ENCODE measurements around the gene KCTD10. TPM values are rescaled to one million over a fixed set of nuclear protein-coding genes. Genes with fewer than 3 reads are reported as not detected.

KCTD10 gene
- total and polyA plus RNA-seq, 2 of the 13 experiments (the other 11 are each of a cell fraction or from before 2014, with no cell fraction given), result 6.9 to 25.4 TPM

DNA sequence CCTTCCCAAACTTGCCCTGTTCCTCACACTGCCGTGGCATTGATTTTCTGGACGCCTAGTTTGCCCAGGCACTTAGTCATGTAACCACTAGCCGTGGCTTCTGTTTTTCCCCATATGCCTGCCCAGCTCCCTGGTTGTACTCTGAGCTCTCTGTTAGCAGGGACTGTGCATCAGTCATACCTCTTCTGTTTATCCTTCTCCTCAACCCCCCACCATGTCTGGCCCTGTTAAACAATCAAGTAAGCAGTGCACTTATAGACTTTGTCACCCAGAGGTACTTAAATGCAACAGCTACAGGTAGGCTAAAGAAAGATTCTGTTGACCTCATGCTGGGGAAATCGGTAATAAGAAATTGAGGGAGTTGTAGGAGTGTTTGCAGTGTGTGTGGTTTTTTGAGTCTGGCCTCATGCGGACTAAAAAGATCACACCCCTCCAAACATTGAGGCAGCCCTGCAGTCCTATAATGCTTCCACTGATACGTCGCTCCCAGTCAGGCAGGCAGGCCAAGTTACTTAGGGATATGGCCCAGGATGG is 17.3 kb upstream of the KCTD10 start (continued):
- TF ChIP-seq, protein P1, sequence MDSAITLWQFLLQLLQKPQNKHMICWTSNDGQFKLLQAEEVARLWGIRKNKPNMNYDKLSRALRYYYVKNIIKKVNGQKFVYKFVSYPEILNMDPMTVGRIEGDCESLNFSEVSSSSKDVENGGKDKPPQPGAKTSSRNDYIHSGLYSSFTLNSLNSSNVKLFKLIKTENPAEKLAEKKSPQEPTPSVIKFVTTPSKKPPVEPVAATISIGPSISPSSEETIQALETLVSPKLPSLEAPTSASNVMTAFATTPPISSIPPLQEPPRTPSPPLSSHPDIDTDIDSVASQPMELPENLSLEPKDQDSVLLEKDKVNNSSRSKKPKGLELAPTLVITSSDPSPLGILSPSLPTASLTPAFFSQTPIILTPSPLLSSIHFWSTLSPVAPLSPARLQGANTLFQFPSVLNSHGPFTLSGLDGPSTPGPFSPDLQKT (CRISPR knock-in tag; IDR thresholded peaks at IDR 0.05; ENCODE audit: borderline replicate concordance), result no peak
- TF ChIP-seq ZMYM4 (CRISPR knock-in tag; IDR thresholded peaks at IDR 0.05) (peak; percentile 45; the same call in 1 of the 2 replicates), ZBTB42 (CRISPR knock-in tag; IDR thresholded peaks at IDR 0.05) (no peak), ZBTB8A (CRISPR knock-in tag; IDR thresholded peaks at IDR 0.05; ENCODE audit: borderline replicate concordance, low read depth) (no peak), TFDP2 (CRISPR knock-in tag; IDR thresholded peaks at IDR 0.05) (no peak), HMG20B (CRISPR knock-in tag; conservative IDR thresholded peaks at IDR 0.05) (0 out of 2 replicates have a peak, but pooled peaks have one; percentile 31), SOX5 (CRISPR knock-in tag; IDR thresholded peaks at IDR 0.05; ENCODE audit: borderline replicate concordance) (peak; percentile 76), ZNF34 (CRISPR knock-in tag; IDR thresholded peaks at IDR 0.05; ENCODE audit: borderline replicate concordance) (no peak), ZNF740 (CRISPR knock-in tag; IDR thresholded peaks at IDR 0.05) (peak; percentile 61; the same call in 1 of the 2 replicates), ATF1 (CRISPR knock-in tag; IDR thresholded peaks at IDR 0.05) (no peak), ZNF317 (CRISPR knock-in tag; IDR thresholded peaks at IDR 0.05) (peak; percentile 71), SMC3 (IDR thresholded peaks at IDR 0.05; ENCODE audit: low read length) (0 out of 2 replicates have a peak, but pooled peaks have one; percentile 11), SMAD3 (CRISPR knock-in tag; IDR thresholded peaks at IDR 0.05) (no peak), SMARCE1 (IDR thresholded peaks at IDR 0.05; ENCODE audit: borderline replicate concordance) (no peak), ZNF235 (CRISPR knock-in tag; IDR thresholded peaks at IDR 0.05; ENCODE audit: borderline replicate concordance) (no peak), GATA4 (IDR thresholded peaks at IDR 0.05; ENCODE audit: borderline replicate concordance, low read depth) (no peak), ZNF441 (CRISPR knock-in tag; IDR thresholded peaks at IDR 0.05; ENCODE audit: borderline replicate concordance) (0 out of 2 replicates have a peak, but pooled peaks have one; percentile 49), IRF2 (CRISPR knock-in tag; IDR thresholded peaks at IDR 0.05) (peak; percentile 49; the same call in 1 of the 2 replicates), MAF1 (CRISPR knock-in tag; IDR thresholded peaks at IDR 0.05; ENCODE audit: borderline replicate concordance) (no peak)
- TF ChIP-seq, protein P2, sequence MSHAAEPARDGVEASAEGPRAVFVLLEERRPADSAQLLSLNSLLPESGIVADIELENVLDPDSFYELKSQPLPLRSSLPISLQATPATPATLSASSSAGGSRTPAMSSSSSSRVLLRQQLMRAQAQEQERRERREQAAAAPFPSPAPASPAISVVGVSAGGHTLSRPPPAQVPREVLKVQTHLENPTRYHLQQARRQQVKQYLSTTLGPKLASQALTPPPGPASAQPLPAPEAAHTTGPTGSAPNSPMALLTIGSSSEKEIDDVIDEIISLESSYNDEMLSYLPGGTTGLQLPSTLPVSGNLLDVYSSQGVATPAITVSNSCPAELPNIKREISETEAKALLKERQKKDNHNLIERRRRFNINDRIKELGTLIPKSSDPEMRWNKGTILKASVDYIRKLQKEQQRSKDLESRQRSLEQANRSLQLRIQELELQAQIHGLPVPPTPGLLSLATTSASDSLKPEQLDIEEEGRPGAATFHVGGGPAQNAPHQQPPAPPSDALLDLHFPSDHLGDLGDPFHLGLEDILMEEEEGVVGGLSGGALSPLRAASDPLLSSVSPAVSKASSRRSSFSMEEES (CRISPR knock-in tag; IDR thresholded peaks at IDR 0.05), result no peak
- TF ChIP-seq, protein P3, sequence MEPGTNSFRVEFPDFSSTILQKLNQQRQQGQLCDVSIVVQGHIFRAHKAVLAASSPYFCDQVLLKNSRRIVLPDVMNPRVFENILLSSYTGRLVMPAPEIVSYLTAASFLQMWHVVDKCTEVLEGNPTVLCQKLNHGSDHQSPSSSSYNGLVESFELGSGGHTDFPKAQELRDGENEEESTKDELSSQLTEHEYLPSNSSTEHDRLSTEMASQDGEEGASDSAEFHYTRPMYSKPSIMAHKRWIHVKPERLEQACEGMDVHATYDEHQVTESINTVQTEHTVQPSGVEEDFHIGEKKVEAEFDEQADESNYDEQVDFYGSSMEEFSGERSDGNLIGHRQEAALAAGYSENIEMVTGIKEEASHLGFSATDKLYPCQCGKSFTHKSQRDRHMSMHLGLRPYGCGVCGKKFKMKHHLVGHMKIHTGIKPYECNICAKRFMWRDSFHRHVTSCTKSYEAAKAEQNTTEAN (CRISPR knock-in tag; conservative IDR thresholded peaks at IDR 0.05), result no peak
- TF ChIP-seq, protein P4, sequence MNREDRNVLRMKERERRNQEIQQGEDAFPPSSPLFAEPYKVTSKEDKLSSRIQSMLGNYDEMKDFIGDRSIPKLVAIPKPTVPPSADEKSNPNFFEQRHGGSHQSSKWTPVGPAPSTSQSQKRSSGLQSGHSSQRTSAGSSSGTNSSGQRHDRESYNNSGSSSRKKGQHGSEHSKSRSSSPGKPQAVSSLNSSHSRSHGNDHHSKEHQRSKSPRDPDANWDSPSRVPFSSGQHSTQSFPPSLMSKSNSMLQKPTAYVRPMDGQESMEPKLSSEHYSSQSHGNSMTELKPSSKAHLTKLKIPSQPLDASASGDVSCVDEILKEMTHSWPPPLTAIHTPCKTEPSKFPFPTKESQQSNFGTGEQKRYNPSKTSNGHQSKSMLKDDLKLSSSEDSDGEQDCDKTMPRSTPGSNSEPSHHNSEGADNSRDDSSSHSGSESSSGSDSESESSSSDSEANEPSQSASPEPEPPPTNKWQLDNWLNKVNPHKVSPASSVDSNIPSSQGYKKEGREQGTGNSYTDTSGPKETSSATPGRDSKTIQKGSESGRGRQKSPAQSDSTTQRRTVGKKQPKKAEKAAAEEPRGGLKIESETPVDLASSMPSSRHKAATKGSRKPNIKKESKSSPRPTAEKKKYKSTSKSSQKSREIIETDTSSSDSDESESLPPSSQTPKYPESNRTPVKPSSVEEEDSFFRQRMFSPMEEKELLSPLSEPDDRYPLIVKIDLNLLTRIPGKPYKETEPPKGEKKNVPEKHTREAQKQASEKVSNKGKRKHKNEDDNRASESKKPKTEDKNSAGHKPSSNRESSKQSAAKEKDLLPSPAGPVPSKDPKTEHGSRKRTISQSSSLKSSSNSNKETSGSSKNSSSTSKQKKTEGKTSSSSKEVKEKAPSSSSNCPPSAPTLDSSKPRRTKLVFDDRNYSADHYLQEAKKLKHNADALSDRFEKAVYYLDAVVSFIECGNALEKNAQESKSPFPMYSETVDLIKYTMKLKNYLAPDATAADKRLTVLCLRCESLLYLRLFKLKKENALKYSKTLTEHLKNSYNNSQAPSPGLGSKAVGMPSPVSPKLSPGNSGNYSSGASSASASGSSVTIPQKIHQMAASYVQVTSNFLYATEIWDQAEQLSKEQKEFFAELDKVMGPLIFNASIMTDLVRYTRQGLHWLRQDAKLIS (CRISPR knock-in tag; IDR thresholded peaks at IDR 0.05), result no peak

Measured in HepG2 (cell line).